ENCODE results near the gene PSMA5. TPM values are rescaled to one million over a fixed set of nuclear protein-coding genes. Genes with fewer than 3 reads are reported as not detected.

Gene PSMA5
- total RNA-seq, 1 donor from 2014 or later: 62.0 TPM

- Mint-ChIP-seq H3K36me3 (peaks cover 15% of the 10 kb centered on the region), H3K9me3 (peaks cover 10% of the 10 kb centered on the region), H3K27ac (no peak overlapping the region), H3K27me3 (ENCODE audit: insufficient read depth, low read depth) (no peaks in the 10 kb centered on the region), H3K4me3 (no peak overlapping the region), H3K4me1 (peaks cover 7% of the 10 kb centered on the region)
- TF ChIP-seq EZH2 (IDR thresholded peaks at IDR 0.05): no peak
- TF ChIP-seq EZH2phosphoT487 (IDR thresholded peaks at IDR 0.05): no peak
- TF ChIP-seq CTCF (IDR thresholded peaks at IDR 0.05): no peak
- Histone ChIP-seq H2AFZ (replicated peaks) (no peak overlapping the region), H4K20me1 (ENCODE audit: low read depth) (no peaks in the 10 kb centered on the region), H3F3A (ENCODE audit: low read depth) (no peaks in the 10 kb centered on the region), H3K4me3 (no peak overlapping the region), H3K36me3 (no peaks in the 10 kb centered on the region), H3K4me1 (no peaks in the 10 kb centered on the region), H3K27me3 (no peaks in the 10 kb centered on the region), H3K4me2 (no peak overlapping the region), H3K9me3 (ENCODE audit: low read depth) (no peaks in the 10 kb centered on the region), H3K27ac (no peak overlapping the region), H3K79me2 (ENCODE audit: low read depth) (peaks cover 65% of the 10 kb centered on the region), H3K9ac (no peak overlapping the region)
- DNase-seq (ENCODE audit: low spot score): no peak
These were observed 54.9 kb downstream of the PSMA5 start for GRCh38 chr1:109371341-109371739.

- DNase-seq (ENCODE audit: low spot score): no peak
- Histone ChIP-seq H3K27ac (no peak overlapping the region), H3K4me1 (no peaks in the 10 kb centered on the region), H3F3A (ENCODE audit: low read depth) (no peaks in the 10 kb centered on the region), H3K9me3 (ENCODE audit: low read depth) (no peaks in the 10 kb centered on the region), H4K20me1 (ENCODE audit: low read depth) (no peaks in the 10 kb centered on the region), H3K27me3 (no peaks in the 10 kb centered on the region), H3K4me3 (no peak overlapping the region), H3K9ac (no peak overlapping the region), H3K36me3 (no peaks in the 10 kb centered on the region), H3K4me2 (no peak overlapping the region), H3K79me2 (ENCODE audit: low read depth) (peaks cover 61% of the 10 kb centered on the region), H2AFZ (replicated peaks) (no peak overlapping the region)
- no peak for TF ChIP-seq EZH2 (IDR thresholded peaks at IDR 0.05)
- TF ChIP-seq EZH2phosphoT487 (IDR thresholded peaks at IDR 0.05): no peak
- TF ChIP-seq CTCF (IDR thresholded peaks at IDR 0.05): no peak
- no peak overlapping the region for H3K4me3 Mint-ChIP-seq
- H3K27me3 Mint-ChIP-seq (ENCODE audit: insufficient read depth, low read depth): no peaks in the 10 kb centered on the region
- H3K36me3 Mint-ChIP-seq: peaks cover 16% of the 10 kb centered on the region
- peaks cover 10% of the 10 kb centered on the region for H3K9me3 Mint-ChIP-seq
- peaks cover 7% of the 10 kb centered on the region for H3K4me1 Mint-ChIP-seq
- H3K27ac Mint-ChIP-seq: no peak overlapping the region
These were observed 55.4 kb downstream of the PSMA5 start for GRCh38 chr1:109370712-109371340.

GRCh38 chr1:109369167-109369746 is 57.0 kb downstream of the PSMA5 start:
- peaks cover 11% of the 10 kb centered on the region for H3K36me3 Mint-ChIP-seq
- Histone ChIP-seq H4K20me1 (ENCODE audit: low read depth) (no peaks in the 10 kb centered on the region), H3K9ac (no peak overlapping the region), H3K27ac (no peak overlapping the region), H3K27me3 (no peaks in the 10 kb centered on the region), H3K36me3 (no peaks in the 10 kb centered on the region), H3F3A (ENCODE audit: low read depth) (no peaks in the 10 kb centered on the region), H3K4me1 (no peaks in the 10 kb centered on the region), H3K9me3 (ENCODE audit: low read depth) (no peaks in the 10 kb centered on the region), H3K79me2 (ENCODE audit: low read depth) (peaks cover 47% of the 10 kb centered on the region), H3K4me2 (no peak overlapping the region), H2AFZ (replicated peaks) (no peak overlapping the region), H3K4me3 (no peak overlapping the region)
- H3K27me3 Mint-ChIP-seq (ENCODE audit: insufficient read depth, low read depth): no peaks in the 10 kb centered on the region
- peaks cover 3% of the 10 kb centered on the region for H3K9me3 Mint-ChIP-seq
- H3K4me3 Mint-ChIP-seq: no peak overlapping the region
- no peak overlapping the region for H3K27ac Mint-ChIP-seq
- DNase-seq (ENCODE audit: low spot score): no peak
- TF ChIP-seq EZH2 (IDR thresholded peaks at IDR 0.05) (no peak), EZH2phosphoT487 (IDR thresholded peaks at IDR 0.05) (no peak), CTCF (IDR thresholded peaks at IDR 0.05) (no peak)
- H3K4me1 Mint-ChIP-seq: peaks cover 7% of the 10 kb centered on the region

Data from neural progenitor cell (in vitro differentiated cells).